Thyroid gland (tissue), 4 donors: ENCODE results near the gene NKD1. TPM values are rescaled to one million over a fixed set of nuclear protein-coding genes. Genes with fewer than 3 reads are reported as not detected.

Experiments
- DNase-seq, 2 donors: peaks; one replicate each; pipeline ENCODE4 v3.0.0-alpha.2; 2019
- H3K27ac ChIP-seq, 3 donors: fragments of 200-600 bp; sonication (generic); 1 replicate in 2 of 3; 2 replicates in 1 of 3; pipeline ENCODE4 v1.5.1; 2016 to 2019; ENCODE audit warnings: mild to moderate bottlenecking in 1 of 3, moderate library complexity in 1 of 3
- H3K27me3 ChIP-seq: fragments of 200-600 bp; sonication (generic); one replicate; pipeline ENCODE4 v1.5.1; 2019
- H3K36me3 ChIP-seq, 2 donors: fragments of 200-600 bp; sonication (generic); one replicate each; pipeline ENCODE4 v1.5.1; 2016 to 2019
- H3K4me1 ChIP-seq, 2 donors: fragments of 200-600 bp; sonication (generic); one replicate each; pipeline ENCODE4 v1.5.1; 2017 to 2019
- H3K4me3 ChIP-seq, 3 donors: fragments of 200-600 bp; sonication (generic); replicated peaks in 1 of 3; 1 replicate in 2 of 3; 2 replicates in 1 of 3; pipeline ENCODE4 v1.5.1; 2016; ENCODE audit warnings: mild to moderate bottlenecking in 1 of 3
- H3K9me3 ChIP-seq: fragments of 200-600 bp; sonication (generic); one replicate; pipeline ENCODE4 v1.5.1; 2017
- POLR2A ChIP-seq, 2 donors: fragments of 450-650 bp; IDR thresholded peaks; one replicate each; pipeline ENCODE4 v1.6.1; 2017; ENCODE audit warnings: antibody characterized with exemption in 2 of 2, mild to moderate bottlenecking in 2 of 2, moderate library complexity in 1 of 2
- WGBS, 2 donors: methylation state at CpG; one replicate each; pipeline ENCODE4 v1.1.5; 2017; 5-methylcytosine and 5-hydroxymethylcytosine counted together
- intact Hi-C: fragments of 100-400 bp; cut with DNase I; formaldehyde crosslinking; loops from one replicate; pipeline ENCODE4 v1.15.1; 2023
- total RNA-seq, 4 donors: library from RNA; depleted of rRNA; stranded (reverse); fragments of >200 nt; gene quantifications; one replicate each; pipeline ENCODE4 v1.2.3, GENCODE V29; 2016
- TF ChIP-seq, protein P1 (sequence below), 6 experiments: fragments of 200-600 bp in 3 of 6; fragments of 450-650 bp in 3 of 6; sonication (generic) in 3 of 6; IDR thresholded peaks; one replicate each; pipeline ENCODE4 v1.5.1; 2016 to 2019; ENCODE audit warnings: antibody characterized with exemption in 6 of 6, mild to moderate bottlenecking in 2 of 6, inconsistent platforms in 1 of 6, moderate library complexity in 1 of 6

Gene NKD1
- total RNA-seq, 4 donors from 2014 or later = 0.63 to 13.8 (median 1.1) TPM

DNA sequence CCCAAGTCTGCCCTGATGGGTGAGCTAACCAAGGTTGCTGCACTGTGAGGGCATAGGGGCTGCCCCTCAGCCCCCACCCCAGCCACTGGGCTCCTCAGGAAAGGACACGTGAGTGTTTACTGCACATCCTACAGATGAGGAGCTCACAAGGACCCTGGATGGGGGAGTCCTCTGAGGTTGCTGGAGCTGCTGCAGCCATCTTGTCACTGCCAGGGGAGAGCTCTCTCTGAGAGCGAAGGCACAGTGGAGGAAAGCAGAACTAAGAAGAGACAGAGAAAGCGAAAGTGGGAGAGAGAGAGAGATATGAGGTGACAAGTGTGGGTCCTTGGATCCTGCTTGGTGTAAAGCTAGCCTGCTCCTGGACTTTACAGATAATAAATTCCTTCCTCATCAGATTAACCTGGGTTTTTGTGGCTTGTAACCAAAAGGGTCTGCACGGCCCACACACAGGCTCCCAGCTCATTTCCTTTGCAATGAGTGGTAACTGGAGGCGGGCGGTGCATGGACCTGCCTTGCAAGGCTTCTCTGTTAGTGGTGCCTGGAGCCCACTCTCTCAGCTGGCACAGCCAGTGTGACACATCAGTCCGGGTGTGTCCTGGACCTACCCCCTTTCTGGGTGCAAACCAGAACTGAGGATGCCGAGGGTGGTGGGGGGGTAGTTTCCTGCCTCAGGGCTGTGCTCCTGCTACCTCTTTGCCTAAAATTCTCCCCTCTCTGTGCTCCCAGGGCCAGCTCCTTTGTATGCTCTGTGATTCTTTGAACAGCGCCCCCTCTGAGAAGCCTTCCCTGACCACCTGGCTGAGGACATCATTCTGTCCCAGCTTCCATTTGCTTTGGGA is 118.7 kb downstream of the NKD1 start:
- 81 to 88% methylated on average over 8 to 9 of the region's 9 CpGs for WGBS, 2 donors
- peaks cover 3% of the 10 kb centered on the region in 2 donors for H3K4me1 ChIP-seq
- no peaks in the 10 kb centered on the region for H3K27me3 ChIP-seq
- DNase-seq = no peak
- TF ChIP-seq, protein P1, sequence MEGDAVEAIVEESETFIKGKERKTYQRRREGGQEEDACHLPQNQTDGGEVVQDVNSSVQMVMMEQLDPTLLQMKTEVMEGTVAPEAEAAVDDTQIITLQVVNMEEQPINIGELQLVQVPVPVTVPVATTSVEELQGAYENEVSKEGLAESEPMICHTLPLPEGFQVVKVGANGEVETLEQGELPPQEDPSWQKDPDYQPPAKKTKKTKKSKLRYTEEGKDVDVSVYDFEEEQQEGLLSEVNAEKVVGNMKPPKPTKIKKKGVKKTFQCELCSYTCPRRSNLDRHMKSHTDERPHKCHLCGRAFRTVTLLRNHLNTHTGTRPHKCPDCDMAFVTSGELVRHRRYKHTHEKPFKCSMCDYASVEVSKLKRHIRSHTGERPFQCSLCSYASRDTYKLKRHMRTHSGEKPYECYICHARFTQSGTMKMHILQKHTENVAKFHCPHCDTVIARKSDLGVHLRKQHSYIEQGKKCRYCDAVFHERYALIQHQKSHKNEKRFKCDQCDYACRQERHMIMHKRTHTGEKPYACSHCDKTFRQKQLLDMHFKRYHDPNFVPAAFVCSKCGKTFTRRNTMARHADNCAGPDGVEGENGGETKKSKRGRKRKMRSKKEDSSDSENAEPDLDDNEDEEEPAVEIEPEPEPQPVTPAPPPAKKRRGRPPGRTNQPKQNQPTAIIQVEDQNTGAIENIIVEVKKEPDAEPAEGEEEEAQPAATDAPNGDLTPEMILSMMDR (IDR thresholded peaks at IDR 0.05) = no peak
- no peak for TF ChIP-seq POLR2A (IDR thresholded peaks at IDR 0.05)
- no peak overlapping the region for H3K4me3 ChIP-seq
- intact Hi-C loops = loop anchor here (5.0 to 10.0 kb wide), 2 partner anchors 455 to 642 kb away; partner anchors contain the start of gene CNEP1R1
- H3K9me3 ChIP-seq = no peaks in the 10 kb centered on the region
- no peaks in the 10 kb centered on the region for H3K36me3 ChIP-seq
- no peak overlapping the region for H3K27ac ChIP-seq

DNA sequence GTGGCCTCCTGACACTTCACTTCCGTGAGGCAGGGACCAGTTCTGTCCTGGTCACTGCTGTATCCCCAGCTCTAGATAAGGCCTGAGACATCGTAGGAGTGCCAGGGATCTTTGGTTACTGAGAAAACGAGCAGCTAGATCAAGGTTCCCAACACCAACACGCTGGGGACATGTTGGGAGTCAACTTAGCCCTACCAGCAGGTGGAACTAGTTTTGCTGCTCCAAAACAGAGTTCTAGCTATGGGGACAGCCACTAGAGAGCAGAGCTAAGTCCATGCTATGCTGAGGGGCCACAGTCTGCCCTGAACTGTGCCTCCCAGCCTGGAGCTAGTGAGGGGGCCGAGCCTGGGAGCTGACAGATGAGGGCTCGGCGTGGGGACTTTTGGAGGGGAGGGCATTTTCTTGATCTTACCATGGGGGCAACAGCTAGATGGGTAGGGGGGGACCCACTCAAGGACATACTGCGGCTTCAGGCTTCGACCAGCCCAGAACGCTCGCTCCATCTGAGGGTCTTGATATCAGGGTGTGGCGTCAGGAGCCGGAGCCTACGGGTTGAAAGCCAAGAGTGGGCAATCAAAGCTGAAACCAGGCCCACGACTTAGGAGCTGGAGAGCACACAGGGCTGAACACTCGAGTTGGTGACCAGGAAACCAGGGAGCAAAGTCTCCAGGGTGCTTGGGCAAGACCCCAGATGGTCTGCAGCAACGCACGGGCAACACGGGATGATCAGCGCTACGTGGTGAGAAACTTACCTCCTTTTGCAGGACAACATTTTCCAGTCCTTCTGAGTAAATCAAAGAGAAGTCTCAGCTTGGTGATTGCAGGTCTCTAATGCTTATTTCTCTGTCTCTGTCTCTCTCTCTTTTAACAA is 119.5 kb downstream of the NKD1 start:
- H3K36me3 ChIP-seq = no peaks in the 10 kb centered on the region
- H3K9me3 ChIP-seq = no peaks in the 10 kb centered on the region
- TF ChIP-seq POLR2A (IDR thresholded peaks at IDR 0.05) = no peak
- TF ChIP-seq, protein P1 (IDR thresholded peaks at IDR 0.05) = no peak
- no peaks in the 10 kb centered on the region for H3K27me3 ChIP-seq
- intact Hi-C loops = loop anchor here (5.0 to 10.0 kb wide), 2 partner anchors 455 to 643 kb away; partner anchors contain the start of gene CNEP1R1
- no peak overlapping the region for H3K27ac ChIP-seq
- no peak for DNase-seq
- H3K4me3 ChIP-seq = no peak overlapping the region
- peaks cover 3% of the 10 kb centered on the region in 2 donors for H3K4me1 ChIP-seq
- WGBS, 2 donors = 88 to 90% methylated on average over 18 to 20 of the region's 21 CpGs

DNA sequence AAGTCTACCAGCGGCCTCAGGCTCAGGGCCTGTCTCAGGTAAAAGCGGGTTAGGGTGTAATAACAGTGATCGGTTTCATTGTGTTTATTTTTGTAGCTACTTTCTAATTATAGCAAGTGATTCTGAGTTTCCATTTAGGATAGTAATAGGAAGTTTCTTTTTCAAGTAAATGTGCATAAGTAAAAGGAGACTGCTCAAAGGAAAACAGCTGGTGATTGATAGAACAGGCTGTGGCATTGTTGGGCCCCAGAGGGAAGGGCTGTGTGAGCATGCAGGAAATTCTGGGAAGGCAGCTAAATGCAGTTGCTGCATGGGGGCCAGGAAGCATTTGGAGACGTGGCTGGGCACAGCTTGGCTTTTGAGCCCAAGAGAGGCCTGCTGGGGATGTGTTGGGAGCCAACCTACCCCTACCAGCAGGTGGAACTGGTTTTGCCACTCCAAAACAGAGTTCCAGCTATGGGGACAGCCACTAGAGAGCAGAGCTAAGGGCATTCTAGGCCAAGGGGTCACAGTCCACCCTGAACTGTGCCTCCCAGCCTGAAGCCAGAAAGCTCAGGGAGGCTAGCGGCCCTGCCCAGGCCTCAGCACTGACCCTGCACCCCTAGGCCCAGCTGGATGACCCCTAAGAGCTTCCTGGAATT is 120.3 kb downstream of the NKD1 start:
- no peak overlapping the region for H3K27ac ChIP-seq
- H3K4me1 ChIP-seq = peaks cover 3% of the 10 kb centered on the region in 2 donors
- intact Hi-C loops = loop anchor here (5.0 to 10.0 kb wide), 2 partner anchors 456 to 644 kb away; partner anchors contain the start of gene CNEP1R1
- TF ChIP-seq, protein P1 (IDR thresholded peaks at IDR 0.05) = no peak
- no peak for TF ChIP-seq POLR2A (IDR thresholded peaks at IDR 0.05)
- no peak overlapping the region for H3K4me3 ChIP-seq
- DNase-seq = peak; percentile 8 to 16
- 56 to 64% methylated on average over 4 to 5 of the region's 5 CpGs for WGBS, 2 donors
- no peaks in the 10 kb centered on the region for H3K27me3 ChIP-seq
- H3K36me3 ChIP-seq = no peaks in the 10 kb centered on the region
- H3K9me3 ChIP-seq = no peaks in the 10 kb centered on the region

DNA sequence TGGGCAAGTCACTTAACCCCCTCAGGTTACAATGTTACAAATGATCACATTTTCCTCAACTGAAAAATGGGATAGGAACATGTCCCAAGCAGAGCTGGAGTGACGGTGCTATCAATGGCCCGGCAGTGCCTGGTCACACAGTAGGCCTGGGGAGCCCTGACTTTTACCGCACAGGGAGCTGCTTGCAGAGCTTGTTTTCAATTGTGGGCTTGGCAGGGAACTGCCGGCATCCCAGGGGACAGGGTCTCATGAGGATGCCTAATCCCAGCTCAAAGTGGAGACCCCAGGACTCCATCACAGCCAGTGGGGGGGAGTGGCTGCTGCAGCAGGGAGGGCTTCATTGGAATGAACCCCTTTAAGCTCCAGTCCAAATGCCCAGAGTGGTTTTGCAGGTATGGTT is 121.5 kb downstream of the NKD1 start:
- H3K36me3 ChIP-seq = no peaks in the 10 kb centered on the region
- intact Hi-C loops = loop anchor here (5.0 to 10.0 kb wide), 3 partner anchors 135 to 645 kb away; partner anchors contain the start of gene CNEP1R1
- WGBS, 2 donors = 92 to 96% methylated on average over 4 of the region's 4 CpGs
- no peaks in the 10 kb centered on the region for H3K27me3 ChIP-seq
- H3K4me3 ChIP-seq = no peak overlapping the region
- no peak overlapping the region for H3K27ac ChIP-seq
- no peak for TF ChIP-seq POLR2A (IDR thresholded peaks at IDR 0.05)
- TF ChIP-seq, protein P1 (IDR thresholded peaks at IDR 0.05) = no peak
- H3K4me1 ChIP-seq = peaks cover 3% of the 10 kb centered on the region in 2 donors
- no peak for DNase-seq
- H3K9me3 ChIP-seq = no peaks in the 10 kb centered on the region
